Activated T-helper 1 cell treated with anti-CD3 and anti-CD28 coated beads, Interleukin-12 subunit alpha, Interleukin-12 subunit beta, Interleukin-2, Interleukin-4 antibody, amounts not matched to agents 30 ng/mL and 10 ng/mL and 1 ng/mL, durations not matched to agents 14 hours and 24 hours and 36 hours (primary cell): ENCODE measurements around the gene ANKRD11. TPM values are rescaled to one million over a fixed set of nuclear protein-coding genes. Genes with fewer than 3 reads are reported as not detected.
A peak's percentile ranks its signal among the peaks of the same experiment; 100 is the strongest.

ENCODE experiments used
- DNase-seq: peaks from one replicate; pipeline ENCODE4 v3.0.0; 2021; ENCODE audit warnings: low spot score
- H3K27ac Mint-ChIP-seq: one replicate; pipeline ENCODE4 v1.8.0; 2021; ENCODE audit warnings: mild to moderate bottlenecking, mixed read lengths
- H3K27me3 Mint-ChIP-seq: one replicate; pipeline ENCODE4 v1.8.0; 2022; ENCODE audit warnings: mild to moderate bottlenecking, moderate library complexity, mixed read lengths; ENCODE audit not compliant: insufficient read depth
- H3K36me3 Mint-ChIP-seq: one replicate; pipeline ENCODE4 v1.8.0; 2021; ENCODE audit warnings: low read depth, mixed read lengths
- H3K4me1 Mint-ChIP-seq: one replicate; pipeline ENCODE4 v1.8.0; 2021; ENCODE audit warnings: low read depth, mixed read lengths
- H3K4me3 Mint-ChIP-seq: one replicate; pipeline ENCODE4 v1.8.0; 2021; ENCODE audit warnings: mild to moderate bottlenecking, moderate library complexity, mixed read lengths
- H3K9me3 Mint-ChIP-seq: one replicate; pipeline ENCODE4 v1.8.0; 2021; ENCODE audit warnings: mixed read lengths
- intact Hi-C: fragments of 100-400 bp; cut with micrococcal nuclease; formaldehyde crosslinking; loops from one replicate; pipeline ENCODE4 v1.15.1; 2024
- total RNA-seq: library from RNA; stranded (reverse); gene quantifications from 2 replicates; pipeline ENCODE4 v1.2.3, GENCODE V29; 2022

The ANKRD11 gene
- total RNA-seq, 1 donor from 2014 or later = 176 TPM

GRCh38 chr16:89351645-89352044, 138.7 kb downstream of the ANKRD11 start:
- Mint-ChIP-seq H3K4me3 (no peak overlapping the region), H3K27me3 (no peaks in the 10 kb centered on the region), H3K4me1 (peaks cover 65% of the 10 kb centered on the region), H3K36me3 (peaks cover 17% of the 10 kb centered on the region), H3K27ac (no peak overlapping the region), H3K9me3 (no peaks in the 10 kb centered on the region)
- no peak for DNase-seq
- intact Hi-C loops = no loop called here

GRCh38 chr16:89350701-89351380, 139.5 kb downstream of the ANKRD11 start:
- H3K27me3 Mint-ChIP-seq = no peaks in the 10 kb centered on the region
- peaks cover 68% of the 10 kb centered on the region for H3K4me1 Mint-ChIP-seq
- H3K4me3 Mint-ChIP-seq = peak overlapping the region; percentile 25
- H3K36me3 Mint-ChIP-seq = peaks cover 21% of the 10 kb centered on the region
- peak overlapping the region; percentile 85 for H3K27ac Mint-ChIP-seq
- intact Hi-C loops = loop anchor here (1.0 kb wide), 5 partner anchors 10 to 139 kb away; partner anchors contain the start of gene ANKRD11
- DNase-seq = no peak
- no peaks in the 10 kb centered on the region for H3K9me3 Mint-ChIP-seq

- Mint-ChIP-seq H3K27me3 (no peaks in the 10 kb centered on the region), H3K4me1 (peaks cover 67% of the 10 kb centered on the region), H3K9me3 (no peaks in the 10 kb centered on the region), H3K4me3 (peak overlapping the region; percentile 28), H3K36me3 (peaks cover 18% of the 10 kb centered on the region), H3K27ac (peak overlapping the region; percentile 85)
- DNase-seq = no peak
- intact Hi-C loops = loop anchor here (1.0 kb wide), 5 partner anchors 11 to 140 kb away; partner anchors contain the start of gene ANKRD11
Observed at GRCh38 chr16:89349947-89350633, 140.3 kb downstream of the ANKRD11 start.

- DNase-seq = no peak
- H3K27ac Mint-ChIP-seq = peak overlapping the region; percentile 66
- intact Hi-C loops = loop anchor here (2.0 kb wide), 1 partner anchor 13 kb away; no protein-coding TSS in a partner anchor
- no peaks in the 10 kb centered on the region for H3K27me3 Mint-ChIP-seq
- peaks cover 70% of the 10 kb centered on the region for H3K4me1 Mint-ChIP-seq
- H3K36me3 Mint-ChIP-seq = peaks cover 18% of the 10 kb centered on the region
- H3K4me3 Mint-ChIP-seq = no peak overlapping the region
- no peaks in the 10 kb centered on the region for H3K9me3 Mint-ChIP-seq
Observed at GRCh38 chr16:89347807-89348206, 142.6 kb downstream of the ANKRD11 start.

GRCh38 chr16:89346869-89347268, 143.5 kb downstream of the ANKRD11 start:
- DNase-seq = no peak
- H3K4me3 Mint-ChIP-seq = no peak overlapping the region
- peaks cover 69% of the 10 kb centered on the region for H3K4me1 Mint-ChIP-seq
- no peaks in the 10 kb centered on the region for H3K9me3 Mint-ChIP-seq
- intact Hi-C loops = loop anchor here (2.0 kb wide), 1 partner anchor 14 kb away; no protein-coding TSS in a partner anchor
- no peaks in the 10 kb centered on the region for H3K27me3 Mint-ChIP-seq
- peak overlapping the region; percentile 77 for H3K27ac Mint-ChIP-seq
- peaks cover 18% of the 10 kb centered on the region for H3K36me3 Mint-ChIP-seq

GRCh38 chr16:89345642-89346150, 144.7 kb downstream of the ANKRD11 start:
- H3K4me1 Mint-ChIP-seq = peaks cover 62% of the 10 kb centered on the region
- no peak overlapping the region for H3K4me3 Mint-ChIP-seq
- peak overlapping the region; percentile 77 for H3K27ac Mint-ChIP-seq
- peaks cover 15% of the 10 kb centered on the region for H3K36me3 Mint-ChIP-seq
- intact Hi-C loops = loop anchor here (2.0 kb wide), 1 partner anchor 15 kb away; no protein-coding TSS in a partner anchor
- H3K27me3 Mint-ChIP-seq = no peaks in the 10 kb centered on the region
- no peaks in the 10 kb centered on the region for H3K9me3 Mint-ChIP-seq
- DNase-seq = no peak

- no peak overlapping the region for H3K4me3 Mint-ChIP-seq
- H3K4me1 Mint-ChIP-seq = peaks cover 60% of the 10 kb centered on the region
- peak overlapping the region; percentile 29 for H3K27ac Mint-ChIP-seq
- intact Hi-C loops = no loop called here
- no peak for DNase-seq
- no peaks in the 10 kb centered on the region for H3K9me3 Mint-ChIP-seq
- H3K27me3 Mint-ChIP-seq = no peaks in the 10 kb centered on the region
- peaks cover 11% of the 10 kb centered on the region for H3K36me3 Mint-ChIP-seq
Observed at GRCh38 chr16:89344846-89345611, 145.3 kb downstream of the ANKRD11 start.

- Mint-ChIP-seq H3K9me3 (no peaks in the 10 kb centered on the region), H3K27me3 (no peaks in the 10 kb centered on the region), H3K4me3 (no peak overlapping the region), H3K4me1 (peaks cover 59% of the 10 kb centered on the region), H3K27ac (peak overlapping the region; percentile 29), H3K36me3 (peaks cover 11% of the 10 kb centered on the region)
- intact Hi-C loops = no loop called here
- DNase-seq = no peak
Observed at GRCh38 chr16:89344458-89344834, 145.9 kb downstream of the ANKRD11 start.

GRCh38 chr16:89343501-89344457, 146.6 kb downstream of the ANKRD11 start:
- no peaks in the 10 kb centered on the region for H3K27me3 Mint-ChIP-seq
- no peaks in the 10 kb centered on the region for H3K9me3 Mint-ChIP-seq
- intact Hi-C loops = no loop called here
- H3K4me1 Mint-ChIP-seq = peaks cover 61% of the 10 kb centered on the region
- no peak for DNase-seq
- no peak overlapping the region for H3K4me3 Mint-ChIP-seq
- H3K36me3 Mint-ChIP-seq = peaks cover 11% of the 10 kb centered on the region
- peak overlapping the region; percentile 26 for H3K27ac Mint-ChIP-seq

GRCh38 chr16:89341697-89342694, 148.4 kb downstream of the ANKRD11 start:
- Mint-ChIP-seq H3K27me3 (no peaks in the 10 kb centered on the region), H3K27ac (no peak overlapping the region), H3K4me3 (no peak overlapping the region), H3K36me3 (peaks cover 8% of the 10 kb centered on the region), H3K9me3 (no peaks in the 10 kb centered on the region), H3K4me1 (peaks cover 49% of the 10 kb centered on the region)
- DNase-seq = no peak
- intact Hi-C loops = no loop called here

- Mint-ChIP-seq H3K4me1 (peaks cover 42% of the 10 kb centered on the region), H3K36me3 (peaks cover 4% of the 10 kb centered on the region), H3K4me3 (no peak overlapping the region), H3K27ac (peak overlapping the region; percentile 36), H3K27me3 (no peaks in the 10 kb centered on the region), H3K9me3 (no peaks in the 10 kb centered on the region)
- DNase-seq = no peak
- intact Hi-C loops = no loop called here
Observed at GRCh38 chr16:89341279-89341678, 149.1 kb downstream of the ANKRD11 start.
